ENCODE data around the gene AP5B1. TPM values are rescaled to one million over a fixed set of nuclear protein-coding genes. Genes with fewer than 3 reads are reported as not detected.

Gene AP5B1
- total RNA-seq, 1 donor from 2014 or later, result 3.6 TPM

- H3K4me1 ChIP-seq, result no peaks in the 10 kb centered on the region
- peaks cover 11% of the 10 kb centered on the region for H3K27me3 Mint-ChIP-seq (ENCODE audit: insufficient read depth, low read depth)
- TF ChIP-seq EZH2phosphoT487 (IDR thresholded peaks at IDR 0.05) (no peak), CTCF (IDR thresholded peaks at IDR 0.05) (no peak), EZH2 (IDR thresholded peaks at IDR 0.05) (no peak)
- no peaks in the 10 kb centered on the region for H3K36me3 Mint-ChIP-seq
- peaks cover 16% of the 10 kb centered on the region for H3K9me3 Mint-ChIP-seq
- H3K9ac ChIP-seq, result no peak overlapping the region
- H3K36me3 ChIP-seq, result no peaks in the 10 kb centered on the region
- H3K27ac ChIP-seq, result no peak overlapping the region
- no peak overlapping the region for H3K4me3 Mint-ChIP-seq
- no peak overlapping the region for H3K4me3 ChIP-seq
- DNase-seq (ENCODE audit: low spot score), result no peak
- H3F3A ChIP-seq (ENCODE audit: low read depth), result no peaks in the 10 kb centered on the region
- H3K27me3 ChIP-seq, result peaks cover 35% of the 10 kb centered on the region
- H4K20me1 ChIP-seq (ENCODE audit: low read depth), result no peaks in the 10 kb centered on the region
- H3K4me2 ChIP-seq, result no peak overlapping the region
- H3K9me3 ChIP-seq (ENCODE audit: low read depth), result peaks cover 9% of the 10 kb centered on the region
- H2AFZ ChIP-seq (replicated peaks), result no peak overlapping the region
- H3K79me2 ChIP-seq (ENCODE audit: low read depth), result no peaks in the 10 kb centered on the region
- no peaks in the 10 kb centered on the region for H3K4me1 Mint-ChIP-seq
- H3K27ac Mint-ChIP-seq, result no peak overlapping the region
These were observed 36.1 kb downstream of the AP5B1 start for GRCh38 chr11:65744699-65745042.

GRCh38 chr11:65744026-65744698, 36.6 kb downstream of the AP5B1 start:
- peaks cover 30% of the 10 kb centered on the region for H3K27me3 ChIP-seq
- peak; percentile 45 for DNase-seq (ENCODE audit: low spot score)
- no peak overlapping the region for H2AFZ ChIP-seq (replicated peaks)

GRCh38 chr11:65743681-65744025, 37.1 kb downstream of the AP5B1 start:
- Mint-ChIP-seq H3K9me3 (peaks cover 10% of the 10 kb centered on the region), H3K4me1 (no peaks in the 10 kb centered on the region), H3K27me3 (ENCODE audit: insufficient read depth, low read depth) (peaks cover 4% of the 10 kb centered on the region), H3K36me3 (no peaks in the 10 kb centered on the region), H3K4me3 (no peak overlapping the region), H3K27ac (no peak overlapping the region)
- Histone ChIP-seq H3K36me3 (no peaks in the 10 kb centered on the region), H3K4me3 (no peak overlapping the region), H3K27me3 (peaks cover 25% of the 10 kb centered on the region), H3K4me1 (no peaks in the 10 kb centered on the region), H4K20me1 (ENCODE audit: low read depth) (no peaks in the 10 kb centered on the region), H3K27ac (no peak overlapping the region), H3K4me2 (no peak overlapping the region), H3F3A (ENCODE audit: low read depth) (no peaks in the 10 kb centered on the region), H3K9ac (no peak overlapping the region), H3K9me3 (ENCODE audit: low read depth) (peaks cover 7% of the 10 kb centered on the region), H2AFZ (replicated peaks) (no peak overlapping the region), H3K79me2 (ENCODE audit: low read depth) (no peaks in the 10 kb centered on the region)
- DNase-seq (ENCODE audit: low spot score), result no peak
- no peak for TF ChIP-seq CTCF (IDR thresholded peaks at IDR 0.05)
- TF ChIP-seq EZH2 (IDR thresholded peaks at IDR 0.05), result no peak
- TF ChIP-seq EZH2phosphoT487 (IDR thresholded peaks at IDR 0.05), result no peak

More at GRCh38 chr11:65744026-65744698, 36.6 kb downstream of the AP5B1 start:
- H3K27ac ChIP-seq, result no peak overlapping the region
- no peak for TF ChIP-seq EZH2 (IDR thresholded peaks at IDR 0.05)
- peak; percentile 39 for TF ChIP-seq CTCF (IDR thresholded peaks at IDR 0.05)
- H3K36me3 Mint-ChIP-seq, result no peaks in the 10 kb centered on the region
- no peak overlapping the region for H3K9ac ChIP-seq
- H3K27ac Mint-ChIP-seq, result no peak overlapping the region
- no peak overlapping the region for H3K4me3 ChIP-seq
- no peaks in the 10 kb centered on the region for H3K4me1 ChIP-seq
- H3K4me2 ChIP-seq, result no peak overlapping the region
- H3K9me3 ChIP-seq (ENCODE audit: low read depth), result peaks cover 9% of the 10 kb centered on the region
- no peaks in the 10 kb centered on the region for H3F3A ChIP-seq (ENCODE audit: low read depth)
- no peaks in the 10 kb centered on the region for H4K20me1 ChIP-seq (ENCODE audit: low read depth)
- no peak overlapping the region for H3K4me3 Mint-ChIP-seq
- H3K4me1 Mint-ChIP-seq, result no peaks in the 10 kb centered on the region
- no peaks in the 10 kb centered on the region for H3K79me2 ChIP-seq (ENCODE audit: low read depth)
- peaks cover 12% of the 10 kb centered on the region for H3K9me3 Mint-ChIP-seq
- H3K27me3 Mint-ChIP-seq (ENCODE audit: insufficient read depth, low read depth), result peaks cover 7% of the 10 kb centered on the region
- no peaks in the 10 kb centered on the region for H3K36me3 ChIP-seq
